ENCODE data around the gene OPRM1. TPM values are rescaled to one million over a fixed set of nuclear protein-coding genes. Genes with fewer than 3 reads are reported as not detected.

The OPRM1 gene
- total and polyA plus RNA-seq, 2 donors (not counting 1 experiment from before 2014, with no cell fraction given): not detected

GRCh38 chr6:154060076-154060475, 21.0 kb downstream of the OPRM1 start:
- 73% methylated on average over 2 of the region's 3 CpGs for WGBS (ENCODE audit: insufficient coverage)
- Histone ChIP-seq H3K9ac (ENCODE audit: low read length) (no peak overlapping the region), H3K4me1 (ENCODE audit: control insufficient read depth in 2 of 2, insufficient read depth in 2 of 2, low read length in 2 of 2) (no peaks in the 10 kb centered on the region), H3K36me3 (replicated peaks in 1 of 2; ENCODE audit: control extremely low read depth in 1 of 2, control insufficient read depth in 1 of 2, extremely low read depth in 1 of 2, insufficient read depth in 2 of 2, low read length in 1 of 2) (no peaks in the 10 kb centered on the region), H3K4me2 (replicated peaks; ENCODE audit: low read depth, low read length, poor library complexity, severe bottlenecking) (no peak overlapping the region), H3K27ac (ENCODE audit: low read length in 2 of 2) (no peak overlapping the region), H3K9me3 (ENCODE audit: control extremely low read depth in 1 of 3, control insufficient read depth in 2 of 3, insufficient read depth in 1 of 3, low read length in 2 of 3) (no peaks in the 10 kb centered on the region), H4K20me1 (ENCODE audit: control insufficient read depth, insufficient read depth, low read length, poor library complexity, severe bottlenecking) (no peaks in the 10 kb centered on the region), H3K79me2 (ENCODE audit: control insufficient read depth, insufficient read depth, low read length) (no peaks in the 10 kb centered on the region), H3K4me3 (ENCODE audit: control extremely low read depth in 1 of 5, extremely low read depth in 1 of 5, insufficient read depth in 1 of 5, low read depth in 2 of 5, low read length in 4 of 5) (no peak overlapping the region), H3K27me3 (replicated peaks in 1 of 4; ENCODE audit: control extremely low read depth in 1 of 4, control insufficient read depth in 3 of 4, insufficient read depth in 4 of 4, low read length in 3 of 4) (no peaks in the 10 kb centered on the region), H2AFZ (ENCODE audit: insufficient read depth, low read depth, low read length, poor library complexity, severe bottlenecking) (no peak overlapping the region)
- no peak for ATAC-seq (ENCODE audit: low read depth)
- DNase-seq: no peak
- intact Hi-C loops (cut with micrococcal nuclease): no loop called here
- Mint-ChIP-seq H3K27me3 (no peaks in the 10 kb centered on the region), H3K4me3 (no peak overlapping the region), H3K4me1 (no peaks in the 10 kb centered on the region), H3K9me3 (ENCODE audit: insufficient read depth) (peaks cover 2% of the 10 kb centered on the region), H3K27ac (no peak overlapping the region)
- no peak for TF ChIP-seq EZH2 (IDR thresholded peaks at IDR 0.05; ENCODE audit: borderline replicate concordance, insufficient read depth, low read depth, low read length, poor library complexity, severe bottlenecking)
- TF ChIP-seq CTCF (IDR thresholded peaks at IDR 0.05): no peak
- ChIA-PET CTCF (no interaction called here), POLR2A (no interaction called here)

GRCh38 chr6:154070041-154070440, 31.0 kb downstream of the OPRM1 start:
- CTCF ChIA-PET: no interaction called here
- peaks cover 3% of the 10 kb centered on the region for H3K9me3 Mint-ChIP-seq (ENCODE audit: insufficient read depth)
- DNase-seq: no peak

More at GRCh38 chr6:154070041-154070440, 31.0 kb downstream of the OPRM1 start:
- Histone ChIP-seq H3K4me1 (ENCODE audit: control insufficient read depth in 2 of 2, insufficient read depth in 2 of 2, low read length in 2 of 2) (no peaks in the 10 kb centered on the region), H3K9ac (ENCODE audit: low read length) (no peak overlapping the region), H3K9me3 (ENCODE audit: control extremely low read depth in 1 of 3, control insufficient read depth in 2 of 3, insufficient read depth in 1 of 3, low read length in 2 of 3) (no peaks in the 10 kb centered on the region), H3K36me3 (replicated peaks in 1 of 2; ENCODE audit: control extremely low read depth in 1 of 2, control insufficient read depth in 1 of 2, extremely low read depth in 1 of 2, insufficient read depth in 2 of 2, low read length in 1 of 2) (no peaks in the 10 kb centered on the region), H3K4me2 (replicated peaks; ENCODE audit: low read depth, low read length, poor library complexity, severe bottlenecking) (no peak overlapping the region), H4K20me1 (ENCODE audit: control insufficient read depth, insufficient read depth, low read length, poor library complexity, severe bottlenecking) (no peaks in the 10 kb centered on the region), H3K27me3 (replicated peaks in 1 of 4; ENCODE audit: control extremely low read depth in 1 of 4, control insufficient read depth in 3 of 4, insufficient read depth in 4 of 4, low read length in 3 of 4) (no peaks in the 10 kb centered on the region), H3K4me3 (ENCODE audit: control extremely low read depth in 1 of 5, extremely low read depth in 1 of 5, insufficient read depth in 1 of 5, low read depth in 2 of 5, low read length in 4 of 5) (no peak overlapping the region), H2AFZ (ENCODE audit: insufficient read depth, low read depth, low read length, poor library complexity, severe bottlenecking) (no peak overlapping the region), H3K27ac (ENCODE audit: low read length in 2 of 2) (no peak overlapping the region), H3K79me2 (ENCODE audit: control insufficient read depth, insufficient read depth, low read length) (no peaks in the 10 kb centered on the region)
- intact Hi-C loops (cut with micrococcal nuclease): no loop called here
- no peaks in the 10 kb centered on the region for H3K4me1 Mint-ChIP-seq
- WGBS (ENCODE audit: insufficient coverage): 88% methylated on average over 1 of the region's 2 CpGs
- no peak overlapping the region for H3K27ac Mint-ChIP-seq
- no peak overlapping the region for H3K4me3 Mint-ChIP-seq
- H3K27me3 Mint-ChIP-seq: peaks cover 3% of the 10 kb centered on the region
- POLR2A ChIA-PET: no interaction called here
- no peak for TF ChIP-seq EZH2 (IDR thresholded peaks at IDR 0.05; ENCODE audit: borderline replicate concordance, insufficient read depth, low read depth, low read length, poor library complexity, severe bottlenecking)
- no peak for TF ChIP-seq CTCF (IDR thresholded peaks at IDR 0.05)
- no peak for ATAC-seq (ENCODE audit: low read depth)
